HEK293 (cell line): ENCODE data around the gene HRH4.

ENCODE experiments used
- CTCF ChIP-seq: fragments of 450-650 bp; formaldehyde crosslinking; IDR thresholded peaks from 2 replicates; pipeline ENCODE4 v1.5.1; 2016; ENCODE audit warnings: missing biosample characterization, missing genetic modification characterization
- ZNF274 ChIP-seq, 2 experiments: fragments of 200-500 bp in 1 of 2; fragments of 450-650 bp in 1 of 2; sonication (Bioruptor generic) in 1 of 2; formaldehyde crosslinking in 1 of 2; IDR thresholded peaks; 2 replicates each; pipeline versions ENCODE4 v1.5.1 to v1.6.1; 2014 to 2016; ENCODE audit warnings: borderline replicate concordance in 1 of 2, inconsistent platforms in 1 of 2, low read length in 1 of 2, missing biosample characterization in 1 of 2, missing genetic modification characterization in 1 of 2

- TF ChIP-seq CTCF (tag by site-specific recombination) = no peak
- TF ChIP-seq ZNF274 (IDR thresholded peaks at IDR 0.05; ENCODE audit: low read length) = no peak
- TF ChIP-seq ZNF274 (tag by site-specific recombination; IDR thresholded peaks at IDR 0.05; ENCODE audit: borderline replicate concordance) = no peak
These were observed 26.2 kb downstream of the HRH4 start for GRCh38 chr18:24486684-24487083.
